ENCODE results near the gene ELMO1. TPM values are rescaled to one million over a fixed set of nuclear protein-coding genes. Genes with fewer than 3 reads are reported as not detected.

Gene ELMO1
- total RNA-seq, 1 donor from 2014 or later = 66.1 TPM

DNA sequence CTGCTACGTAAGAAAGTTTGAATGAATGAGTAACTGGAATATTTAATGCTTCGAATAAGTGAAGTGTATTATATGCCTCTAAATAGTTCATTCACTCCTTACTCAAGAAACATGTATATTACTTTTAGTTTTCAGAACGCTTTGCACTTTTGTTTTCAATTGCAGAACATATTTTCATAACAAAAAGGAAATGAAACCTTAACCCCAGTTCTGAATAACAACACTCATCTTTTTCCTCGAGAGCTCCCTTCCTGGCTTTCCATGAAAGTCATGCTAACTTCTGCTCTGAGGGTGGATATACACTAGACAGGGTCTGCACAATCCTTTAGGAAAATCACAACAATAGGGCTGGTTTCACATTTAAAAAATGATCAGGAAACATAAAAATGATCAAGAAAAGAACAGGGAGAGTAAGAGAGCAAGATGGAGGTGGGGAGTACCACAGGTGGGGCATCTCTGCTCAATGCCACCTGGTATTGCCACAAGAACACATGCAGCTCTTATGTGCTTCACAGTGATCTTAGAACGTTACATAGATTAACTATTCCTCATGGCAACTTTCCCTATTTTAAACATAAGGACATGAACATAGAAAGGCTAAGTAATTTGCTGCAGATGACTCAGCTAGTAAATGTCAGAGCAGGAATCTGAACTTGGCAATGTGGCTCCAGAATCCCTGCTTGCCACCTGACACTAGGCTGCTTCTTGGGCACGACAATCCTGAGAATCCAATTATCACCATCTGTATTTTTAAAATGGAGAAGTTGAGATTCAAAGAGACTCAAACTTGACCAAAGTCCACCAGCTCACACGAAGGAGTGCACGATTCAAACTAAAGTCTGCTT, 504.9 kb downstream of the ELMO1 start:
- no peak for DNase-seq (ENCODE audit: low spot score, unreplicated experiment)
- Mint-ChIP-seq H3K4me1 (ENCODE audit: low read depth) (peaks cover 47% of the 10 kb centered on the region), H3K36me3 (ENCODE audit: insufficient read depth) (peaks cover 11% of the 10 kb centered on the region), H3K27ac (peak overlapping the region; percentile 85), H3K27me3 (no peaks in the 10 kb centered on the region), H3K9me3 (ENCODE audit: low read depth) (peaks cover 7% of the 10 kb centered on the region), H3K4me3 (ENCODE audit: low read depth) (no peak overlapping the region)
- TF ChIP-seq, protein P1, sequence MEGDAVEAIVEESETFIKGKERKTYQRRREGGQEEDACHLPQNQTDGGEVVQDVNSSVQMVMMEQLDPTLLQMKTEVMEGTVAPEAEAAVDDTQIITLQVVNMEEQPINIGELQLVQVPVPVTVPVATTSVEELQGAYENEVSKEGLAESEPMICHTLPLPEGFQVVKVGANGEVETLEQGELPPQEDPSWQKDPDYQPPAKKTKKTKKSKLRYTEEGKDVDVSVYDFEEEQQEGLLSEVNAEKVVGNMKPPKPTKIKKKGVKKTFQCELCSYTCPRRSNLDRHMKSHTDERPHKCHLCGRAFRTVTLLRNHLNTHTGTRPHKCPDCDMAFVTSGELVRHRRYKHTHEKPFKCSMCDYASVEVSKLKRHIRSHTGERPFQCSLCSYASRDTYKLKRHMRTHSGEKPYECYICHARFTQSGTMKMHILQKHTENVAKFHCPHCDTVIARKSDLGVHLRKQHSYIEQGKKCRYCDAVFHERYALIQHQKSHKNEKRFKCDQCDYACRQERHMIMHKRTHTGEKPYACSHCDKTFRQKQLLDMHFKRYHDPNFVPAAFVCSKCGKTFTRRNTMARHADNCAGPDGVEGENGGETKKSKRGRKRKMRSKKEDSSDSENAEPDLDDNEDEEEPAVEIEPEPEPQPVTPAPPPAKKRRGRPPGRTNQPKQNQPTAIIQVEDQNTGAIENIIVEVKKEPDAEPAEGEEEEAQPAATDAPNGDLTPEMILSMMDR (IDR thresholded peaks at IDR 0.05; ENCODE audit: unreplicated experiment) = no peak

DNA sequence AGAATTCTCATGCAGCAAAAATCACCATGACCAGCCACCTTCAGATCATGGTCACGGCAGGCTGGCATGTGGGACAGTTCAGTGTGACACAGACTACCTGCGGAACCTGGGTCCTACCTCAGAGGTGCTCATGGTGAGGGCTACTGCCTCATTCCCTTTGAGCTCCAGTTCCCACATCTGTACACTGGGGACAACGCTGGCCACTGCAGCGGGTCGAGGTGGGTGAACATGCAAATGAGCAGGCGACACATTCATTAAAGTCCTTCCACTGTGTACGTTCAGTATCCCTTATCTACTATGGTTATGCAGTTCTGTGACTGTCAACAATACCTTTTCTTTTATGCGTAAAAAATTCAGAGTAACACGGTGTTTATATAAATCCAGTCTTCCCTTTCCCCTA, 505.7 kb downstream of the ELMO1 start:
- H3K27ac Mint-ChIP-seq = peak overlapping the region; percentile 50
- H3K4me3 Mint-ChIP-seq (ENCODE audit: low read depth) = no peak overlapping the region
- H3K9me3 Mint-ChIP-seq (ENCODE audit: low read depth) = peaks cover 12% of the 10 kb centered on the region
- TF ChIP-seq, protein P1 (IDR thresholded peaks at IDR 0.05; ENCODE audit: unreplicated experiment) = no peak
- peaks cover 47% of the 10 kb centered on the region for H3K4me1 Mint-ChIP-seq (ENCODE audit: low read depth)
- no peaks in the 10 kb centered on the region for H3K27me3 Mint-ChIP-seq
- no peak for DNase-seq (ENCODE audit: low spot score, unreplicated experiment)
- H3K36me3 Mint-ChIP-seq (ENCODE audit: insufficient read depth) = peaks cover 16% of the 10 kb centered on the region

DNA sequence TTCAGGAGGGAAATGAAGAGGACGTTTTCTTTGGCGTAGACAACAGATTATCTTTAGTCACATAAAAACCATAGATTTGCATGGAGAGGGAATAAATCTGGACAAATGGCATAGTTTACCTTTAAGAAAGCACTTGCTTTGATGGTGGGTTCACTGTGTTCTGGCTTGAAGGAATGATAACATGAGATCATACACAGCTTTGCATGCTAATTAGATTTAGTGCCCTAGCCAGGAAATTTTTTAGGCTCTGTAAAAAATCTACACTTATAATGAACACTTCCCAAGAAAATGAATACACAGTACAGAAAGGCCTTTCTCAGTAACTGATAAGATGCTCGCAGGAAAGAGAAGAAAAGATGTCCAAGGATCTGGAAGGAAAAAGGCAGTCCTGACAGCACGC, 506.1 kb downstream of the ELMO1 start:
- peak overlapping the region; percentile 75 for H3K27ac Mint-ChIP-seq
- H3K27me3 Mint-ChIP-seq = no peaks in the 10 kb centered on the region
- DNase-seq (ENCODE audit: low spot score, unreplicated experiment) = no peak
- TF ChIP-seq, protein P1 (IDR thresholded peaks at IDR 0.05; ENCODE audit: unreplicated experiment) = no peak
- peaks cover 19% of the 10 kb centered on the region for H3K36me3 Mint-ChIP-seq (ENCODE audit: insufficient read depth)
- H3K4me1 Mint-ChIP-seq (ENCODE audit: low read depth) = peaks cover 44% of the 10 kb centered on the region
- H3K4me3 Mint-ChIP-seq (ENCODE audit: low read depth) = no peak overlapping the region
- H3K9me3 Mint-ChIP-seq (ENCODE audit: low read depth) = peaks cover 11% of the 10 kb centered on the region

DNA sequence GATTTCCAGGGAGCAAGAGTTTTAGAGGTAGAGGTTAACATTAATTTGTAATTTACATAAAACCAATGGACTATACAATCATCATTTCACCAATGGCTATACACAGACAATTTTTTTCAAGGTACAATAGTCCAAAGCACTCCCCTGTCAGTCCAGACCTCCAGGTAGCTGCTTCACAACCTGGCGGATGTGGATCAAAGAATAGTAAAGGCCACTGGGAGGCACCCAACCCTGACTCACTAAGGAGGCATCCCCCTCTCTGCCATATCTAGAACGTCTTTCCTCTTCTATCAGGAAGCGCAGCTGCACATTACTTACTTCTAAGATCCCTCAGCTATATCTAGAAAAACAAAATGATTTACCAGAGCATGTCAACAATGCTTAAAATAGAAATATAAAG, 506.6 kb downstream of the ELMO1 start:
- peaks cover 19% of the 10 kb centered on the region for H3K36me3 Mint-ChIP-seq (ENCODE audit: insufficient read depth)
- no peak for DNase-seq (ENCODE audit: low spot score, unreplicated experiment)
- TF ChIP-seq, protein P1 (IDR thresholded peaks at IDR 0.05; ENCODE audit: unreplicated experiment) = no peak
- H3K4me3 Mint-ChIP-seq (ENCODE audit: low read depth) = no peak overlapping the region
- peak overlapping the region; percentile 75 for H3K27ac Mint-ChIP-seq
- H3K9me3 Mint-ChIP-seq (ENCODE audit: low read depth) = peaks cover 9% of the 10 kb centered on the region
- H3K4me1 Mint-ChIP-seq (ENCODE audit: low read depth) = peaks cover 39% of the 10 kb centered on the region
- H3K27me3 Mint-ChIP-seq = no peaks in the 10 kb centered on the region

DNA sequence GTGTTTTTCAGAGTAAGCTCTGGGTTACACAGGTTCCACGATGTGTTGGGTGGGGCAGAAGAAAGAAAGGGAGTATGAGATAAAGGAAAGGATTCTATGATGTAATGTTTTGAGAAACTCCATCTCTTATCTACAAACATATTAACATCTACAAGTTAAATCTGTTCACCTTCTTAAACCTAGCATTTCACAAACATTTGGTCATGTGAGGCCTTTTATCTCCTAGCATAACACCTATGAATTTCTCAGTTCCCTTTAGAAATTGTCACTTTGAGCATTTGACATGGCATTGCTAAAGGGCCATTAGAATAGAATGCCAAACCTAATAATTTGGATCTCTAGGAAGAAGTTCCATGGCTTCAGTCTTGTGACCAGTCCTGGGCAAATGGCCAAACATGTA, 507.3 kb downstream of the ELMO1 start:
- H3K4me3 Mint-ChIP-seq (ENCODE audit: low read depth) = no peak overlapping the region
- peaks cover 35% of the 10 kb centered on the region for H3K4me1 Mint-ChIP-seq (ENCODE audit: low read depth)
- TF ChIP-seq, protein P1 (IDR thresholded peaks at IDR 0.05; ENCODE audit: unreplicated experiment) = no peak
- peaks cover 25% of the 10 kb centered on the region for H3K36me3 Mint-ChIP-seq (ENCODE audit: insufficient read depth)
- H3K27ac Mint-ChIP-seq = no peak overlapping the region
- peaks cover 16% of the 10 kb centered on the region for H3K9me3 Mint-ChIP-seq (ENCODE audit: low read depth)
- H3K27me3 Mint-ChIP-seq = no peaks in the 10 kb centered on the region
- DNase-seq (ENCODE audit: low spot score, unreplicated experiment) = no peak
